ENCODE results near the gene WRAP73.

WRAP73 gene

GRCh38 chr1:3634059-3634800, 15.7 kb downstream of the WRAP73 start:
- no peak for TF ChIP-seq JUND (IDR thresholded peaks at IDR 0.05; ENCODE audit: low read depth)
- in situ Hi-C loops (cut with HindIII; ENCODE audit: low pct_unique_long_range_greater_than_20kb, low sequenced_read_pairs), result no loop called here

GRCh38 chr1:3633344-3634058, 16.4 kb downstream of the WRAP73 start:
- in situ Hi-C loops (cut with HindIII; ENCODE audit: low pct_unique_long_range_greater_than_20kb, low sequenced_read_pairs), result no loop called here
- TF ChIP-seq JUND (IDR thresholded peaks at IDR 0.05; ENCODE audit: low read depth), result no peak
- no peak for DNase-seq (ENCODE audit: low read depth in 1 of 2, low spot score in 1 of 2)

More at GRCh38 chr1:3634059-3634800, 15.7 kb downstream of the WRAP73 start:
- no peak for DNase-seq (ENCODE audit: low read depth in 1 of 2, low spot score in 1 of 2)

- in situ Hi-C loops (cut with HindIII; ENCODE audit: low pct_unique_long_range_greater_than_20kb, low sequenced_read_pairs), result no loop called here
Observed at GRCh38 chr1:3632716-3633343, 17.1 kb downstream of the WRAP73 start.

GRCh38 chr1:3632298-3632697, 17.6 kb downstream of the WRAP73 start:
- no peak for DNase-seq (ENCODE audit: low read depth in 1 of 2, low spot score in 1 of 2)
- in situ Hi-C loops (cut with HindIII; ENCODE audit: low pct_unique_long_range_greater_than_20kb, low sequenced_read_pairs), result no loop called here
- TF ChIP-seq JUND (IDR thresholded peaks at IDR 0.05; ENCODE audit: low read depth), result no peak

More at GRCh38 chr1:3632716-3633343, 17.1 kb downstream of the WRAP73 start:
- no peak for TF ChIP-seq JUND (IDR thresholded peaks at IDR 0.05; ENCODE audit: low read depth)
- DNase-seq (ENCODE audit: low read depth in 1 of 2, low spot score in 1 of 2), result no peak

DNA sequence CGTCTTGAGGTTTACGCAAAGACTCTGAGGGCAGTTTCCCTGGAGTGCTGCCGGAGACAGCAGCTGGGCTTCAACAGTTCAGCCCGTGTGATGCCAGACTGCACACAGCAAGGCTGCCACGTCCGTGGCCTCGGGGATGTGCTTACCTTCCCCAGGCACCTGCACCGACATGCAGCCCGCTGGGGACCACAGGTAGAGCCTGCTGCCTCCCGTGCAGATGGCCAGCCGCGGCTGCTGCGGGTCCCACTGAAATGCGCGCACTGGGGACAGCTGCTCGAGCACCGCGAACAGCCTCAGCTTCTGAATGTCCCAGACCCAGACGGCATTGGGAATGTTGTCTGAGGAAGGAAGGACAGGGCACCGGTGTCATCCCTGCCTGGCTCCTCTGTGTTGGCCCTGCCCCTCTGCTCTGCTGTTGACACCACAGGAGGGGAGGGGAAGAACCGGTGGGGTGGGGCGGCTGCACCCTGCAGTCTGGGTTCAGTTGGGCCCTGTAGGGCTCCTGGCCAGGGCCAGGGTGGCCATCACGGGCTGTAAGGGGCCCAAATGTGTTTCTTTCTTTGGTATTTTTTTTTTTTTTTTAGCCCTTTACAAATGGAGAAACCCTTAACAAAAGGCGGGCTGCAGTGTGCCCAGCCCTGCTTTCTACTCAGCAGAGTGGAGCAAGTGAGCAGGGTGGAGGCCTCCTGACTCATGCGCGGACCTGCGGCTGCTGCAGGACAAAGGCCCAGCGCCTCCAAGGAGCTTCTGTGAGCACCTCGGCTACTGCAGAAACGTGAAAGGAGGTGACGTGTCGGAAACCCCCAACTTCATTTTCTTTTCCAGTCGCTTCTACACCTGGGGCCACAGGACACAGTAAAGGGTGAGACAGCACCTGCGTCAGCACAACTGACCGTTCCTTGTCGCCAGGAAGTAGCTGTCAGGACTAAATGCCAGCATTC, 18.3 kb downstream of the WRAP73 start:
- no peak for DNase-seq (ENCODE audit: low read depth in 1 of 2, low spot score in 1 of 2)
- in situ Hi-C loops (cut with HindIII; ENCODE audit: low pct_unique_long_range_greater_than_20kb, low sequenced_read_pairs), result no loop called here
- TF ChIP-seq JUND (IDR thresholded peaks at IDR 0.05; ENCODE audit: low read depth), result no peak

GRCh38 chr1:3630914-3631313, 19.0 kb downstream of the WRAP73 start:
- TF ChIP-seq JUND (IDR thresholded peaks at IDR 0.05; ENCODE audit: low read depth), result no peak
- DNase-seq (ENCODE audit: low read depth in 1 of 2, low spot score in 1 of 2), result no peak
- in situ Hi-C loops (cut with HindIII; ENCODE audit: low pct_unique_long_range_greater_than_20kb, low sequenced_read_pairs), result no loop called here

- DNase-seq (ENCODE audit: low read depth in 1 of 2, low spot score in 1 of 2), result no peak
- in situ Hi-C loops (cut with HindIII; ENCODE audit: low pct_unique_long_range_greater_than_20kb, low sequenced_read_pairs), result no loop called here
- no peak for TF ChIP-seq JUND (IDR thresholded peaks at IDR 0.05; ENCODE audit: low read depth)
Observed at GRCh38 chr1:3630161-3630611, 19.7 kb downstream of the WRAP73 start.

DNA sequence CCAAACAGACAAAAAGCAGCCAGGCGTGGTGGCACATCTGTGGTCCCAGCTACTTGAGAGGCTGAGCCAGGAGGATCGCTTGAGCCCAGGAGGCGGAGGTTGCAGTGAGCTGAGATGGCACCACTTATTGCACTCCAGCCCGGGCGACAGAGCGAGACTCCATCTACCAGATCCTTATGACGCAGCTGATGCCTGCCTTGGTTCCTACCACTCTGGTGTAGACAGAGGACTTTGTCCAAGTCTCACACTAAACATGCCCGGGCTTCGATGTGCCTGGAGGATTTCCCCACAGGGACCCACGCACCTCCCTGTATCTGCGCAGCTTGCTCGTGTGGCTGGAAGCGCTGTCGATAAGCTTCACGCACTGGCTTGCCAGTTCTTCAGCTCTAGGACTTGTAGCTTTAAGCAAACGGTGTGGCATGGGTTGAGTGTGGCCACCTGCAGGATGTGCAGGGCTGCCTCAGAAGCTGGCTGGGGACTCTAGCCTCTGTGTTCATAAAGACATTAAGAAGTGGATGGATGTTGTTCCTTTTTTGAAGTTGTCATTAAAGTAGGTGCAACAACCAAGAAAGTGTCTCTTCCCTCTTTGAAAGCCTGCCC, 20.2 kb downstream of the WRAP73 start:
- in situ Hi-C loops (cut with HindIII; ENCODE audit: low pct_unique_long_range_greater_than_20kb, low sequenced_read_pairs), result no loop called here
- TF ChIP-seq JUND (IDR thresholded peaks at IDR 0.05; ENCODE audit: low read depth), result no peak
- no peak for DNase-seq (ENCODE audit: low read depth in 1 of 2, low spot score in 1 of 2)

GRCh38 chr1:3628445-3628844, 21.5 kb downstream of the WRAP73 start:
- no peak for DNase-seq (ENCODE audit: low read depth in 1 of 2, low spot score in 1 of 2)
- in situ Hi-C loops (cut with HindIII; ENCODE audit: low pct_unique_long_range_greater_than_20kb, low sequenced_read_pairs), result no loop called here
- no peak for TF ChIP-seq JUND (IDR thresholded peaks at IDR 0.05; ENCODE audit: low read depth)

GRCh38 chr1:3627515-3628253, 22.2 kb downstream of the WRAP73 start:
- DNase-seq (ENCODE audit: low read depth in 1 of 2, low spot score in 1 of 2), result no peak
- no peak for TF ChIP-seq JUND (IDR thresholded peaks at IDR 0.05; ENCODE audit: low read depth)
- in situ Hi-C loops (cut with HindIII; ENCODE audit: low pct_unique_long_range_greater_than_20kb, low sequenced_read_pairs), result no loop called here

- TF ChIP-seq JUND (IDR thresholded peaks at IDR 0.05; ENCODE audit: low read depth), result no peak
- in situ Hi-C loops (cut with HindIII; ENCODE audit: low pct_unique_long_range_greater_than_20kb, low sequenced_read_pairs), result no loop called here
- DNase-seq (ENCODE audit: low read depth in 1 of 2, low spot score in 1 of 2), result no peak
Observed at GRCh38 chr1:3626025-3626424, 23.9 kb downstream of the WRAP73 start.

All from T47D (cell line).